Mesendoderm (in vitro differentiated cells): ENCODE results near the gene AGPAT2.

Source experiments
- DNase-seq: peaks from one replicate; pipeline ENCODE4 v3.0.0; 2013
- H2AK5ac ChIP-seq: 2 replicates; pipeline ENCODE4 v1.6.1; 2013; ENCODE audit warnings: low read length, inconsistent platforms
- H2BK120ac ChIP-seq: 2 replicates; pipeline ENCODE4 v1.6.1; 2013; ENCODE audit warnings: low read depth, mild to moderate bottlenecking, low read length, moderate library complexity, mixed read lengths
- H2BK15ac ChIP-seq: replicated peaks from 2 replicates; pipeline ENCODE4 v1.6.1; 2013; ENCODE audit warnings: low read depth, mild to moderate bottlenecking, moderate library complexity
- H2BK5ac ChIP-seq: 2 replicates; pipeline ENCODE4 v1.6.1; 2013; ENCODE audit warnings: low read length, inconsistent platforms
- H3K18ac ChIP-seq: 2 replicates; pipeline ENCODE4 v1.6.1; 2013; ENCODE audit warnings: mild to moderate bottlenecking, low read length, mixed read lengths
- H3K23ac ChIP-seq: one replicate; pipeline ENCODE4 v1.6.1; 2013; ENCODE audit warnings: low read length
- H3K27ac ChIP-seq: 2 replicates; pipeline ENCODE4 v1.5.1; 2013; ENCODE audit warnings: low read depth, mild to moderate bottlenecking, inconsistent platforms, low read length, moderate library complexity
- H3K27me3 ChIP-seq: 2 replicates; pipeline ENCODE4 v1.6.1; 2013; ENCODE audit warnings: low read length, control low read depth, mild to moderate bottlenecking, inconsistent platforms; ENCODE audit not compliant: insufficient read depth, poor library complexity
- H3K36me3 ChIP-seq: 2 replicates; pipeline ENCODE4 v1.6.1; 2013; ENCODE audit warnings: low read length, inconsistent platforms; ENCODE audit not compliant: control insufficient read depth, insufficient read depth
- H3K4ac ChIP-seq: one replicate; pipeline ENCODE4 v1.6.1; 2013; ENCODE audit warnings: low read depth, mild to moderate bottlenecking, low read length, moderate library complexity
- H3K4me1 ChIP-seq: 2 replicates; pipeline ENCODE4 v1.6.1; 2013; ENCODE audit warnings: low read depth, low read length, inconsistent platforms; ENCODE audit not compliant: control insufficient read depth
- H3K4me2 ChIP-seq: 2 replicates; pipeline ENCODE4 v1.6.1; 2013; ENCODE audit warnings: low read length
- H3K4me3 ChIP-seq: 2 replicates; pipeline ENCODE4 v1.5.1; 2013; ENCODE audit warnings: mild to moderate bottlenecking, low read length
- H3K56ac ChIP-seq: one replicate; pipeline ENCODE4 v1.6.1; 2013; ENCODE audit warnings: low read length
- H3K79me1 ChIP-seq: 2 replicates; pipeline ENCODE4 v1.6.1; 2013; ENCODE audit warnings: low read length, inconsistent platforms
- H3K79me2 ChIP-seq: 2 replicates; pipeline ENCODE4 v1.6.1; 2013; ENCODE audit warnings: mild to moderate bottlenecking, low read length; ENCODE audit not compliant: control insufficient read depth, insufficient read depth
- H3K9ac ChIP-seq: 2 replicates; pipeline ENCODE4 v1.6.1; 2013; ENCODE audit warnings: low read length, inconsistent platforms
- H4K5ac ChIP-seq: one replicate; pipeline ENCODE4 v1.6.1; 2013; ENCODE audit warnings: low read length
- H4K8ac ChIP-seq: one replicate; pipeline ENCODE4 v1.6.1; 2013; ENCODE audit warnings: low read depth, mild to moderate bottlenecking, control low read depth, low read length, moderate library complexity
- WGBS: extraction: QIAGEN DNeasy Blood & Tissue Kit; methylation state at CpG from one replicate; pipeline ENCODE4 v1.1.7; 2013; ENCODE audit warnings: low lambda C conversion rate, missing lambda C conversion rate; ENCODE audit not compliant: insufficient coverage; ENCODE audit errors: extremely low coverage; 5-methylcytosine and 5-hydroxymethylcytosine counted together

The AGPAT2 gene

GRCh38 chr9:136700959-136701667, 13.9 kb upstream of the AGPAT2 start:
- peaks cover 2% of the 10 kb centered on the region for H3K4me1 ChIP-seq
- no peak overlapping the region for H4K8ac ChIP-seq
- no CpG with 5 or more reads among the region's 38 CpGs for WGBS
- H3K56ac ChIP-seq = no peak overlapping the region
- no peak overlapping the region for H2AK5ac ChIP-seq
- no peak overlapping the region for H3K4me3 ChIP-seq
- no peak overlapping the region for H2BK120ac ChIP-seq
- H3K9ac ChIP-seq = no peak overlapping the region
- no peaks in the 10 kb centered on the region for H3K79me2 ChIP-seq
- H3K18ac ChIP-seq = no peak overlapping the region
- no peaks in the 10 kb centered on the region for H3K79me1 ChIP-seq
- H2BK15ac ChIP-seq = no peak overlapping the region
- no peak overlapping the region for H2BK5ac ChIP-seq
- H3K27ac ChIP-seq = no peak overlapping the region
- H3K27me3 ChIP-seq = no peaks in the 10 kb centered on the region
- no peak overlapping the region for H3K23ac ChIP-seq
- H3K4me2 ChIP-seq = no peak overlapping the region
- no peak overlapping the region for H3K4ac ChIP-seq
- H4K5ac ChIP-seq = no peak overlapping the region
- no peak for DNase-seq
- H3K36me3 ChIP-seq = no peaks in the 10 kb centered on the region

GRCh38 chr9:136700304-136700703, 13.0 kb upstream of the AGPAT2 start:
- peaks cover 2% of the 10 kb centered on the region for H3K4me1 ChIP-seq

GRCh38 chr9:136698635-136699246, 11.5 kb upstream of the AGPAT2 start:
- Histone ChIP-seq H4K5ac (no peak overlapping the region), H3K9ac (no peak overlapping the region), H3K36me3 (no peaks in the 10 kb centered on the region), H3K18ac (no peak overlapping the region), H3K27me3 (no peaks in the 10 kb centered on the region), H3K27ac (no peak overlapping the region), H3K79me1 (no peaks in the 10 kb centered on the region), H3K4me1 (peaks cover 2% of the 10 kb centered on the region), H3K56ac (no peak overlapping the region), H2BK5ac (no peak overlapping the region), H2AK5ac (no peak overlapping the region), H3K4me2 (no peak overlapping the region), H3K23ac (no peak overlapping the region), H4K8ac (no peak overlapping the region), H3K4me3 (no peak overlapping the region), H2BK15ac (no peak overlapping the region), H3K4ac (no peak overlapping the region), H3K79me2 (no peaks in the 10 kb centered on the region), H2BK120ac (no peak overlapping the region)
- no peak for DNase-seq
- no CpG with 5 or more reads among the region's 11 CpGs for WGBS

More at GRCh38 chr9:136700304-136700703, 13.0 kb upstream of the AGPAT2 start:
- Histone ChIP-seq H3K27ac (no peak overlapping the region), H2BK120ac (no peak overlapping the region), H3K56ac (no peak overlapping the region), H4K8ac (no peak overlapping the region), H3K23ac (no peak overlapping the region), H4K5ac (no peak overlapping the region), H2BK5ac (no peak overlapping the region), H3K9ac (no peak overlapping the region), H3K4me3 (no peak overlapping the region), H3K79me1 (no peaks in the 10 kb centered on the region), H3K18ac (no peak overlapping the region), H3K4me2 (no peak overlapping the region), H3K79me2 (no peaks in the 10 kb centered on the region), H3K27me3 (no peaks in the 10 kb centered on the region), H2BK15ac (no peak overlapping the region), H3K4ac (no peak overlapping the region), H2AK5ac (no peak overlapping the region), H3K36me3 (no peaks in the 10 kb centered on the region)
- whole genome bisulfite sequencing = no CpG with 5 or more reads among the region's 13 CpGs
- DNase-seq = no peak

- peaks cover 2% of the 10 kb centered on the region for H3K4me1 ChIP-seq
Observed at GRCh38 chr9:136697821-136698526, 10.7 kb upstream of the AGPAT2 start.

GRCh38 chr9:136697146-136697820, 10.0 kb upstream of the AGPAT2 start:
- no peak overlapping the region for H3K4ac ChIP-seq
- no peaks in the 10 kb centered on the region for H3K36me3 ChIP-seq
- no peak overlapping the region for H3K9ac ChIP-seq
- H3K56ac ChIP-seq = peak overlapping the region; percentile 25
- H2BK5ac ChIP-seq = no peak overlapping the region
- H3K4me2 ChIP-seq = no peak overlapping the region
- no peaks in the 10 kb centered on the region for H3K79me2 ChIP-seq
- H2BK15ac ChIP-seq = no peak overlapping the region
- no peak for DNase-seq
- whole genome bisulfite sequencing = no CpG with 5 or more reads among the region's 23 CpGs
- H3K4me1 ChIP-seq = peaks cover 2% of the 10 kb centered on the region
- no peak overlapping the region for H2AK5ac ChIP-seq
- H3K23ac ChIP-seq = no peak overlapping the region
- H4K5ac ChIP-seq = no peak overlapping the region
- no peaks in the 10 kb centered on the region for H3K79me1 ChIP-seq
- H4K8ac ChIP-seq = no peak overlapping the region
- H2BK120ac ChIP-seq = no peak overlapping the region
- H3K27ac ChIP-seq = no peak overlapping the region
- H3K4me3 ChIP-seq = no peak overlapping the region
- no peak overlapping the region for H3K18ac ChIP-seq
- H3K27me3 ChIP-seq = no peaks in the 10 kb centered on the region

More at GRCh38 chr9:136697821-136698526, 10.7 kb upstream of the AGPAT2 start:
- no peak overlapping the region for H3K56ac ChIP-seq
- H3K4me2 ChIP-seq = no peak overlapping the region
- H3K79me1 ChIP-seq = no peaks in the 10 kb centered on the region
- H3K79me2 ChIP-seq = no peaks in the 10 kb centered on the region
- no peak overlapping the region for H4K8ac ChIP-seq
- H4K5ac ChIP-seq = no peak overlapping the region
- H2BK120ac ChIP-seq = no peak overlapping the region
- H3K27me3 ChIP-seq = no peaks in the 10 kb centered on the region
- no peak overlapping the region for H2AK5ac ChIP-seq
- no peak overlapping the region for H2BK15ac ChIP-seq
- H3K27ac ChIP-seq = no peak overlapping the region
- no peak overlapping the region for H3K18ac ChIP-seq
- H3K23ac ChIP-seq = no peak overlapping the region
- WGBS = no CpG with 5 or more reads among the region's 20 CpGs
- H3K36me3 ChIP-seq = no peaks in the 10 kb centered on the region
- no peak overlapping the region for H3K4ac ChIP-seq
- H2BK5ac ChIP-seq = no peak overlapping the region
- no peak for DNase-seq
- no peak overlapping the region for H3K9ac ChIP-seq
- H3K4me3 ChIP-seq = no peak overlapping the region
